GM23338 (cell line): ENCODE measurements around the gene KNTC1. TPM values are rescaled to one million over a fixed set of nuclear protein-coding genes. Genes with fewer than 3 reads are reported as not detected.

Experiments used
- ATAC-seq: fragments of 200-7000 bp; cut with Tn5 transposase; 3 replicates; pipeline ENCODE4 v1.9.1; 2020
- DNase-seq: peaks from one replicate; pipeline ENCODE4 v3.0.0-alpha.2; 2015; ENCODE audit warnings: low spot score
- H2AFZ ChIP-seq: fragments of 200-600 bp; sonication (generic); 2 replicates; pipeline ENCODE4 v1.8.0; 2016; ENCODE audit warnings: antibody characterized with exemption, mild to moderate bottlenecking, moderate library complexity
- H3F3A ChIP-seq: fragments of 200-600 bp; sonication (generic); replicated peaks from 2 replicates; pipeline ENCODE4 v1.8.0; 2017; ENCODE audit warnings: antibody characterized with exemption, mixed run types, low read depth
- H3K27ac ChIP-seq: fragments of 200-600 bp; sonication (generic); 2 replicates; pipeline ENCODE4 v1.6.1; 2016; ENCODE audit warnings: low read depth
- H3K27me3 ChIP-seq: fragments of 200-600 bp; sonication (generic); 2 replicates; pipeline ENCODE4 v1.8.0; 2016; ENCODE audit warnings: mild to moderate bottlenecking, mixed run types, moderate library complexity; ENCODE audit not compliant: insufficient read depth
- H3K36me3 ChIP-seq: fragments of 200-600 bp; sonication (generic); 2 replicates; pipeline ENCODE4 v1.8.0; 2016; ENCODE audit warnings: mild to moderate bottlenecking; ENCODE audit not compliant: insufficient read depth
- H3K4me1 ChIP-seq: fragments of 200-600 bp; sonication (generic); 2 replicates; pipeline ENCODE4 v1.8.0; 2016; ENCODE audit warnings: mild to moderate bottlenecking, moderate library complexity; ENCODE audit not compliant: insufficient read depth
- H3K4me2 ChIP-seq: fragments of 200-600 bp; sonication (generic); 2 replicates; pipeline ENCODE4 v1.7.1; 2017; ENCODE audit warnings: mixed run types
- H3K4me3 ChIP-seq: fragments of 200-600 bp; sonication (generic); 2 replicates; pipeline ENCODE4 v1.6.1; 2016; ENCODE audit warnings: mixed run types
- H3K79me2 ChIP-seq: fragments of 200-600 bp; sonication (generic); replicated peaks from 2 replicates; pipeline ENCODE4 v1.8.0; 2017; ENCODE audit warnings: mild to moderate bottlenecking; ENCODE audit not compliant: insufficient read depth
- H3K9me2 ChIP-seq: fragments of 200-600 bp; sonication (generic); 2 replicates; pipeline ENCODE4 v1.8.0; 2017; ENCODE audit not compliant: insufficient read depth
- H4K20me1 ChIP-seq: fragments of 200-600 bp; sonication (generic); replicated peaks from 2 replicates; pipeline ENCODE4 v1.8.0; 2017; ENCODE audit warnings: mild to moderate bottlenecking; ENCODE audit not compliant: insufficient read depth
- H3K27ac Mint-ChIP-seq: 2 replicates; pipeline ENCODE4 v1.8.0; 2020; ENCODE audit warnings: inconsistent platforms, mild to moderate bottlenecking, moderate library complexity, mixed read lengths
- H3K27me3 Mint-ChIP-seq: 3 replicates; pipeline ENCODE4 v1.8.0; 2022; ENCODE audit warnings: low read depth, mild to moderate bottlenecking, moderate library complexity, mixed read lengths, inconsistent platforms; ENCODE audit not compliant: insufficient read depth, poor library complexity
- H3K36me3 Mint-ChIP-seq: 3 replicates; pipeline ENCODE4 v1.8.0; 2021; ENCODE audit warnings: low read depth, mild to moderate bottlenecking, inconsistent platforms, moderate library complexity, mixed read lengths
- H3K4me1 Mint-ChIP-seq: 3 replicates; pipeline ENCODE4 v1.8.0; 2020; ENCODE audit warnings: mild to moderate bottlenecking, inconsistent platforms, mixed read lengths
- H3K4me3 Mint-ChIP-seq: 3 replicates; pipeline ENCODE4 v1.8.0; 2021; ENCODE audit warnings: moderate library complexity, mild to moderate bottlenecking, inconsistent platforms, mixed read lengths
- H3K9me3 Mint-ChIP-seq: 3 replicates; pipeline ENCODE4 v1.8.0; 2020; ENCODE audit warnings: moderate library complexity, mild to moderate bottlenecking, inconsistent platforms, mixed read lengths
- CREB1 ChIP-seq: fragments of 250-450 bp; sonication (Bioruptor Pico); IDR thresholded peaks from 2 replicates; pipeline ENCODE4 v1.5.0; 2020; ENCODE audit warnings: low read depth, mild to moderate bottlenecking, moderate library complexity
- EZH2phosphoT487 ChIP-seq: fragments of 200-600 bp; sonication (generic); IDR thresholded peaks from one replicate; pipeline ENCODE4 v1.8.1; 2018; ENCODE audit warnings: antibody characterized with exemption; ENCODE audit not compliant: unreplicated experiment
- JUNB ChIP-seq: IDR thresholded peaks from one replicate; pipeline ENCODE4 v1.6.1; 2016; ENCODE audit warnings: antibody characterized with exemption; ENCODE audit not compliant: unreplicated experiment
- NANOG ChIP-seq: IDR thresholded peaks from 2 replicates; pipeline ENCODE4 v1.6.1; 2016; ENCODE audit warnings: antibody characterized with exemption, borderline replicate concordance
- ZNF114 ChIP-seq: fragments of 250-450 bp; sonication (Bioruptor Pico); IDR thresholded peaks from 2 replicates; pipeline ENCODE4 v1.5.0; 2020; ENCODE audit warnings: mild to moderate bottlenecking, moderate library complexity
- ZNF331 ChIP-seq: fragments of 250-450 bp; sonication (Bioruptor Pico); IDR thresholded peaks from 2 replicates; pipeline ENCODE4 v1.5.0; 2020; ENCODE audit warnings: low read depth, mild to moderate bottlenecking, moderate library complexity
- polyA plus RNA-seq: library from polyadenylated mRNA; unstranded; fragments of >200 nt; fragmentation: Nextera tagmentation; extraction: Ambion mirVana; gene quantifications from 2 replicates; pipeline ENCODE4 v1.2.1, GENCODE V29; 2016
- total RNA-seq: library from RNA; depleted of rRNA; stranded (reverse); fragments of >200 nt; shearing (Covaris generic); gene quantifications from 2 replicates; pipeline ENCODE4 v1.2.3, GENCODE V29; 2014
- TF ChIP-seq, protein P1 (sequence below): fragments of 250-450 bp; sonication (Bioruptor Pico); IDR thresholded peaks from 2 replicates; pipeline ENCODE4 v1.5.0; 2020; ENCODE audit warnings: mild to moderate bottlenecking, moderate library complexity
- TF ChIP-seq, protein P2 (sequence below): IDR thresholded peaks from 2 replicates; pipeline ENCODE4 v1.6.1; 2016; ENCODE audit warnings: antibody characterized with exemption
- TF ChIP-seq, protein P3 (sequence below), 2 experiments: fragments of 200-600 bp in 1 of 2; sonication (generic) in 1 of 2; conservative IDR thresholded peaks; 2 replicates each; pipeline versions ENCODE4 v1.5.1 to v1.6.1; 2016 to 2017; ENCODE audit warnings: antibody characterized with exemption in 2 of 2, low read depth in 2 of 2, mild to moderate bottlenecking in 2 of 2, moderate library complexity in 1 of 2

The KNTC1 gene
- total and polyA plus RNA-seq, 2 experiments from 2014 or later = 55.2 to 98.0 TPM

DNA sequence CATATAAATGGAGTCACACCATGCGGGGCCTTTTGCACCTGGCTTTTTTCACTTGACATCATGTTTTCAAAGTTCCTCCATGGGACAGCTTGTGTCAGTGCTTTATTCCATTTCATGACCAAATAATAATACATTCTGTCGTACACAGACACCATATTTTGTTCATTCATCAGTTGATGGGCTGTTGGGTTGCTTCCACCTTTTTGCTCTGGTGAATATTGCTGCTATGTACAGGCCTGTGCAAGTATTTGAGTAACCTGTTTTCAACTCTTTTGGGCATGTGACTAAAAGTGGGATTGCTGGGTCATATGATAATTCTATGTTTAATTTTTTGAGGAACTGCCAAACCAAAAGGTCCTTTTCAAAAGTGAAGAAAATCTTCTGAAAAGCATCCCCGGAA lies 129.2 kb downstream of the KNTC1 start (continued):
- TF ChIP-seq, protein P1, sequence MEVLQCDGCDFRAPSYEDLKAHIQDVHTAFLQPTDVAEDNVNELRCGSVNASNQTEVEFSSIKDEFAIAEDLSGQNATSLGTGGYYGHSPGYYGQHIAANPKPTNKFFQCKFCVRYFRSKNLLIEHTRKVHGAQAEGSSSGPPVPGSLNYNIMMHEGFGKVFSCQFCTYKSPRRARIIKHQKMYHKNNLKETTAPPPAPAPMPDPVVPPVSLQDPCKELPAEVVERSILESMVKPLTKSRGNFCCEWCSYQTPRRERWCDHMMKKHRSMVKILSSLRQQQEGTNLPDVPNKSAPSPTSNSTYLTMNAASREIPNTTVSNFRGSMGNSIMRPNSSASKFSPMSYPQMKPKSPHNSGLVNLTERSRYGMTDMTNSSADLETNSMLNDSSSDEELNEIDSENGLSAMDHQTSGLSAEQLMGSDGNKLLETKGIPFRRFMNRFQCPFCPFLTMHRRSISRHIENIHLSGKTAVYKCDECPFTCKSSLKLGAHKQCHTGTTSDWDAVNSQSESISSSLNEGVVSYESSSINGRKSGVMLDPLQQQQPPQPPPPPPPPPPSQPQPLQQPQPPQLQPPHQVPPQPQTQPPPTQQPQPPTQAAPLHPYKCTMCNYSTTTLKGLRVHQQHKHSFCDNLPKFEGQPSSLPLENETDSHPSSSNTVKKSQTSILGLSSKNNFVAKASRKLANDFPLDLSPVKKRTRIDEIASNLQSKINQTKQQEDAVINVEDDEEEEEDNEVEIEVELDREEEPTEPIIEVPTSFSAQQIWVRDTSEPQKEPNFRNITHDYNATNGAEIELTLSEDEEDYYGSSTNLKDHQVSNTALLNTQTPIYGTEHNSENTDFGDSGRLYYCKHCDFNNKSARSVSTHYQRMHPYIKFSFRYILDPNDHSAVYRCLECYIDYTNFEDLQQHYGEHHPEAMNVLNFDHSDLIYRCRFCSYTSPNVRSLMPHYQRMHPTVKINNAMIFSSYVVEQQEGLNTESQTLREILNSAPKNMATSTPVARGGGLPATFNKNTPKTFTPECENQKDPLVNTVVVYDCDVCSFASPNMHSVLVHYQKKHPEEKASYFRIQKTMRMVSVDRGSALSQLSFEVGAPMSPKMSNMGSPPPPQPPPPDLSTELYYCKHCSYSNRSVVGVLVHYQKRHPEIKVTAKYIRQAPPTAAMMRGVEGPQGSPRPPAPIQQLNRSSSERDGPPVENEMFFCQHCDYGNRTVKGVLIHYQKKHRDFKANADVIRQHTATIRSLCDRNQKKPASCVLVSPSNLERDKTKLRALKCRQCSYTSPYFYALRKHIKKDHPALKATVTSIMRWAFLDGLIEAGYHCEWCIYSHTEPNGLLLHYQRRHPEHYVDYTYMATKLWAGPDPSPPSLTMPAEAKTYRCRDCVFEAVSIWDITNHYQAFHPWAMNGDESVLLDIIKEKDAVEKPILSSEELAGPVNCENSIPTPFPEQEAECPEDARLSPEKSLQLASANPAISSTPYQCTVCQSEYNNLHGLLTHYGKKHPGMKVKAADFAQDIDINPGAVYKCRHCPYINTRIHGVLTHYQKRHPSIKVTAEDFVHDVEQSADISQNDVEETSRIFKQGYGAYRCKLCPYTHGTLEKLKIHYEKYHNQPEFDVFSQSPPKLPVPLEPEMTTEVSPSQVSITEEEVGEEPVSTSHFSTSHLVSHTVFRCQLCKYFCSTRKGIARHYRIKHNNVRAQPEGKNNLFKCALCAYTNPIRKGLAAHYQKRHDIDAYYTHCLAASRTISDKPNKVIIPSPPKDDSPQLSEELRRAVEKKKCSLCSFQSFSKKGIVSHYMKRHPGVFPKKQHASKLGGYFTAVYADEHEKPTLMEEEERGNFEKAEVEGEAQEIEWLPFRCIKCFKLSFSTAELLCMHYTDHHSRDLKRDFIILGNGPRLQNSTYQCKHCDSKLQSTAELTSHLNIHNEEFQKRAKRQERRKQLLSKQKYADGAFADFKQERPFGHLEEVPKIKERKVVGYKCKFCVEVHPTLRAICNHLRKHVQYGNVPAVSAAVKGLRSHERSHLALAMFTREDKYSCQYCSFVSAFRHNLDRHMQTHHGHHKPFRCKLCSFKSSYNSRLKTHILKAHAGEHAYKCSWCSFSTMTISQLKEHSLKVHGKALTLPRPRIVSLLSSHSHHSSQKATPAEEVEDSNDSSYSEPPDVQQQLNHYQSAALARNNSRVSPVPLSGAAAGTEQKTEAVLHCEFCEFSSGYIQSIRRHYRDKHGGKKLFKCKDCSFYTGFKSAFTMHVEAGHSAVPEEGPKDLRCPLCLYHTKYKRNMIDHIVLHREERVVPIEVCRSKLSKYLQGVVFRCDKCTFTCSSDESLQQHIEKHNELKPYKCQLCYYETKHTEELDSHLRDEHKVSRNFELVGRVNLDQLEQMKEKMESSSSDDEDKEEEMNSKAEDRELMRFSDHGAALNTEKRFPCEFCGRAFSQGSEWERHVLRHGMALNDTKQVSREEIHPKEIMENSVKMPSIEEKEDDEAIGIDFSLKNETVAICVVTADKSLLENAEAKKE (CRISPR knock-in tag) = no peak
- TF ChIP-seq ZNF331 (CRISPR knock-in tag) (no peak), ZNF114 (no peak), NANOG (no peak), CREB1 (CRISPR knock-in tag) (no peak), JUNB (no peak), EZH2phosphoT487 (no peak)
- TF ChIP-seq, protein P2, sequence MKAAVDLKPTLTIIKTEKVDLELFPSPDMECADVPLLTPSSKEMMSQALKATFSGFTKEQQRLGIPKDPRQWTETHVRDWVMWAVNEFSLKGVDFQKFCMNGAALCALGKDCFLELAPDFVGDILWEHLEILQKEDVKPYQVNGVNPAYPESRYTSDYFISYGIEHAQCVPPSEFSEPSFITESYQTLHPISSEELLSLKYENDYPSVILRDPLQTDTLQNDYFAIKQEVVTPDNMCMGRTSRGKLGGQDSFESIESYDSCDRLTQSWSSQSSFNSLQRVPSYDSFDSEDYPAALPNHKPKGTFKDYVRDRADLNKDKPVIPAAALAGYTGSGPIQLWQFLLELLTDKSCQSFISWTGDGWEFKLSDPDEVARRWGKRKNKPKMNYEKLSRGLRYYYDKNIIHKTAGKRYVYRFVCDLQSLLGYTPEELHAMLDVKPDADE = no peak

DNA sequence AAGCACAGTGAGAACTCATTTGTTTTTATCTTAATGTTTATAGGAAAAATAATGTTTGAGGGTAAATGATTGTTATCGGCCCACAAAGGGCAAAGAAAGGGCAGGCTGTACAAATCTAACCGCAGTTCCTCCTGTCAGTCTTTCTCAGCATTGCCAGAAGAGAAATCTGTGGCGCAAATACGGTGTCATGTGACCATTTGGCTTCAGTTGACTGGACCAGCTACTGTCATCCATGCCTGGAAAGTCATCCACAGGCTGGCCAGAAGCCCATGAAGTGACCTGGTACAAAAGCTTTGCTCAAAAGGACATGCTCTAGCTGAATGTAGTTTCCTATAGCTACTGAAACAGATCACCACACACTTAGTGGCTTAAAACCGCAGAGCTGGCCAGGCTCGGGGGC lies 132.5 kb downstream of the KNTC1 start:
- Mint-ChIP-seq H3K27ac (no peak overlapping the region), H3K4me3 (no peak overlapping the region), H3K36me3 (no peaks in the 10 kb centered on the region), H3K9me3 (no peaks in the 10 kb centered on the region), H3K4me1 (no peaks in the 10 kb centered on the region), H3K27me3 (no peaks in the 10 kb centered on the region)
- Histone ChIP-seq H3K4me1 (no peaks in the 10 kb centered on the region), H3K9me2 (no peaks in the 10 kb centered on the region), H4K20me1 (no peaks in the 10 kb centered on the region), H3K4me3 (no peak overlapping the region), H3K27ac (no peak overlapping the region), H3F3A (no peaks in the 10 kb centered on the region), H3K4me2 (no peak overlapping the region), H2AFZ (peak overlapping the region; percentile 60; the same call in 1 of the 2 replicates), H3K36me3 (no peaks in the 10 kb centered on the region), H3K27me3 (no peaks in the 10 kb centered on the region), H3K79me2 (no peaks in the 10 kb centered on the region)
- ATAC-seq (no peak), DNase-seq (no peak)
- TF ChIP-seq EZH2phosphoT487 = no peak
- TF ChIP-seq, protein P3, sequence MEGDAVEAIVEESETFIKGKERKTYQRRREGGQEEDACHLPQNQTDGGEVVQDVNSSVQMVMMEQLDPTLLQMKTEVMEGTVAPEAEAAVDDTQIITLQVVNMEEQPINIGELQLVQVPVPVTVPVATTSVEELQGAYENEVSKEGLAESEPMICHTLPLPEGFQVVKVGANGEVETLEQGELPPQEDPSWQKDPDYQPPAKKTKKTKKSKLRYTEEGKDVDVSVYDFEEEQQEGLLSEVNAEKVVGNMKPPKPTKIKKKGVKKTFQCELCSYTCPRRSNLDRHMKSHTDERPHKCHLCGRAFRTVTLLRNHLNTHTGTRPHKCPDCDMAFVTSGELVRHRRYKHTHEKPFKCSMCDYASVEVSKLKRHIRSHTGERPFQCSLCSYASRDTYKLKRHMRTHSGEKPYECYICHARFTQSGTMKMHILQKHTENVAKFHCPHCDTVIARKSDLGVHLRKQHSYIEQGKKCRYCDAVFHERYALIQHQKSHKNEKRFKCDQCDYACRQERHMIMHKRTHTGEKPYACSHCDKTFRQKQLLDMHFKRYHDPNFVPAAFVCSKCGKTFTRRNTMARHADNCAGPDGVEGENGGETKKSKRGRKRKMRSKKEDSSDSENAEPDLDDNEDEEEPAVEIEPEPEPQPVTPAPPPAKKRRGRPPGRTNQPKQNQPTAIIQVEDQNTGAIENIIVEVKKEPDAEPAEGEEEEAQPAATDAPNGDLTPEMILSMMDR (conservative IDR thresholded peaks at IDR 0.05; ENCODE audit: low read depth in 2 of 2) = no peak
